ENCODE data around the gene MTA3.

Gene MTA3

DNA sequence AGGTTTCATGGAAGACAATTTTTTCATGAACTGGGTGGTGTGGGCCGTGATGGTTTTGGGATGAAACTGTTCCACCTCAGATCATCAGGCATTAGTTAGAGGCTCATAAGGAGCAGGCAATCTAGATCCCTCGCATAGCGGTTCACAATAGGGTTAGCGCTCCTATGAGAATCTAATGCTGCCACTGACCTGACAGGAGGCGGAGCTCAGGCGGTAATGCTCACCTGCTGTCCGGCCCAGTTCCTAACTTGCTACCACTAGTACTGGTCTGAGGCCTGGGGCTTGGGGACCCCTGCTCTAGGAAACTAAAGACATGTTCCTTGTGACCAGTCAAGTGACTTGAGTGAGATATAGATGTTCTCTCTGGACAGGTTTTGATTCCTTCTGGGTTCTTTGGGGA is 146.3 kb downstream of the MTA3 start:
- in situ Hi-C loops (cut with MboI; ENCODE audit: low sequenced_read_pairs, unreplicated experiment): no loop called here
- DNase-seq (ENCODE audit: low spot score): no peak
- TF ChIP-seq, protein P1, sequence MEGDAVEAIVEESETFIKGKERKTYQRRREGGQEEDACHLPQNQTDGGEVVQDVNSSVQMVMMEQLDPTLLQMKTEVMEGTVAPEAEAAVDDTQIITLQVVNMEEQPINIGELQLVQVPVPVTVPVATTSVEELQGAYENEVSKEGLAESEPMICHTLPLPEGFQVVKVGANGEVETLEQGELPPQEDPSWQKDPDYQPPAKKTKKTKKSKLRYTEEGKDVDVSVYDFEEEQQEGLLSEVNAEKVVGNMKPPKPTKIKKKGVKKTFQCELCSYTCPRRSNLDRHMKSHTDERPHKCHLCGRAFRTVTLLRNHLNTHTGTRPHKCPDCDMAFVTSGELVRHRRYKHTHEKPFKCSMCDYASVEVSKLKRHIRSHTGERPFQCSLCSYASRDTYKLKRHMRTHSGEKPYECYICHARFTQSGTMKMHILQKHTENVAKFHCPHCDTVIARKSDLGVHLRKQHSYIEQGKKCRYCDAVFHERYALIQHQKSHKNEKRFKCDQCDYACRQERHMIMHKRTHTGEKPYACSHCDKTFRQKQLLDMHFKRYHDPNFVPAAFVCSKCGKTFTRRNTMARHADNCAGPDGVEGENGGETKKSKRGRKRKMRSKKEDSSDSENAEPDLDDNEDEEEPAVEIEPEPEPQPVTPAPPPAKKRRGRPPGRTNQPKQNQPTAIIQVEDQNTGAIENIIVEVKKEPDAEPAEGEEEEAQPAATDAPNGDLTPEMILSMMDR (IDR thresholded peaks at IDR 0.05; ENCODE audit: borderline replicate concordance, control extremely low read depth, extremely low read depth, insufficient read depth, missing control alignments): no peak

DNA sequence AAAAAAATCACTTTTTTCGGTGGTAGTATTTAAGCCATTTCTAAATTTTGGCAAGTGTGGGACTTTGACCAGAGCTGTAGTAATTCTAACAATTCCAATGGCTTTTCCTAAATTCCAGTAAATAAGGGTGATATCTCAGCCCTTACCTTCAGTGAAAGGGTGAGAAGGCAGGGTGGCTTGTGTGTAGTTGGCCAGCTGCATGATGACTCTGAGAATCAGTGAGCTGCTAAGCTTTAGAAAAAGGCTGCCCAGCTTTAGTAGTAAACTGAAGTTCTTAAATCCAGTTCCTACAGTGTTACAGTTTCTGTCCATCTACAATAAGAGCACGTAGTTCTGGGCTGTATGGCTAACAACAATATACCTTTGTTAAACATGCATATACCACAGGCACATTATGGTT is 153.5 kb downstream of the MTA3 start:
- in situ Hi-C loops (cut with MboI; ENCODE audit: low sequenced_read_pairs, unreplicated experiment): no loop called here
- no peak for DNase-seq (ENCODE audit: low spot score)
- TF ChIP-seq, protein P1 (IDR thresholded peaks at IDR 0.05; ENCODE audit: borderline replicate concordance, control extremely low read depth, extremely low read depth, insufficient read depth, missing control alignments): no peak

DNA sequence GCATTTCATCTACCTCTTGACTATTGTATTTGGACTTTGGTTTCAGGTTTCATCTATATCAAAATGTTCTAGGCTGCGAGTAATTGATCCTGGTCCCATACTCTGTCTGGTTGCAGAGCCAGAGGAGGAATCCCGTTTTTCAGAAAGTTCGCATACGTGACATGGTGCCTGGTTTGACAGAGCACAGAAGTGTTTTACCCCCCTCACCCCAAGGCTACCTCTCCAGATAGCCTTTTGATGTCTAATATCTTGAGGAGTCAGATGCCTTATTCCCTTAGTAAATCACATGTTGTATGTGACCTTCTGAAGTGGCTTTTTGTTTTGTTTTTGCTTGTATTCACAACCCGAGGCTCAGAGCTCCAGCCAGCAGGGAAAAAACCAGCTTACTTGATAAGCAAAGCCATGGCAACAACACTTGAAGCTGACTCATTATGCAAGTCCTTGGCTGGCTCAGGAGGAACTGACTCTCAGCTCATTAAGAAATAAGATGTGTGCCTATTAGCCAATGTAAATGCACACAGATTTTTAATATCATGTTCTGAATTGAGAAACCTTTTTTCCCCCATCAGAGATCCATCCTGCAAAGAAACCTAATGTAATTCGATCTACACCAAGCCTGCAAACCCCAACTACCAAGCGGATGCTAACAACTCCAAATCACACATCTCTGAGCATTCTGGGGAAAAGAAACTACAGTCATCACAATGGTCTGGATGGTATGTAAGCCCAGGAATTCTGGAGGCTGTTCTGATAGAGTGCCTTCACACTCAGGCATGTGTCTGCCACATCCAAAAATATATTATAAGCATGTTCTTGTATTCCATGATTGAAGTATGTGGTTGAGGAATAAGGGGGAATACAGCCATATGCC is 154.1 kb downstream of the MTA3 start:
- DNase-seq (ENCODE audit: low spot score): peak; percentile 66
- in situ Hi-C loops (cut with MboI; ENCODE audit: low sequenced_read_pairs, unreplicated experiment): no loop called here
- TF ChIP-seq, protein P1 (IDR thresholded peaks at IDR 0.05; ENCODE audit: borderline replicate concordance, control extremely low read depth, extremely low read depth, insufficient read depth, missing control alignments): no peak

DNA sequence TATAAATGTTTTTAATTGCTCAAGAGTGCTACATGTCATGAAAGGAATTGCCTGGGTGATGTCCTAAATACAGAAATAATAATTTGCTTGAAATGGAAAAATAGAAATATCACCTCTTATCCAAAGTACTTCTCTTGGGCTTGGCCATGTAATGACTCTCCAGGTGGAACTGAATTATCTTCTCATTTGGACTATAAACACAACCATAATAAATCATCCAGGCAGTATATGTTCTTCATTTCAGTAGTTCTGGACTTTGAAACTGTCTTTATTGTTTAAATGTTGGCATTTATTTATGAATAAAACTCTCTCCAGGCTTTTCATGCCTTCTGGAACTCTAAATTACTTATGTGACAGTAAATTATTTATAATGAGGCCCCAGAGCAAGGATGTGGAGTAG is 155.0 kb downstream of the MTA3 start:
- no peak for DNase-seq (ENCODE audit: low spot score)
- TF ChIP-seq, protein P1 (IDR thresholded peaks at IDR 0.05; ENCODE audit: borderline replicate concordance, control extremely low read depth, extremely low read depth, insufficient read depth, missing control alignments): no peak
- in situ Hi-C loops (cut with MboI; ENCODE audit: low sequenced_read_pairs, unreplicated experiment): no loop called here

DNA sequence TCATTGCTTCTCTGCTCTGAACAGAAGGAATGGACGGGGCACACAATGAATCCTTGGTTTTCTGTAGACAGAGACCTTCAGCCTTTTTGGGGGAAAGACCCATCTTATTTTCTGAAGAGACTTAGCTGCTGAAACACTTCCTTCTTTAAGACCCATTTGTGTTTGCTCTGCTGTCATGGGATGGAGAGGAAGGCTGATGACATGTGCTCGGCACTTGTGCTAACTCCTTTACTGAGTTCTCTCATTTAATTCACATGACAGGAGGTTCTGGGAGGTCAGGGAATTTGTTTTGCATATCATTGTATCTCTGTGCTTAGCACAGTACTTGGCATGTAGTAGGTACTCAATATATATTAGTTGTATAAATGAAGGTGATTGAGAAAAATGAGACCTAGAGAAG is 156.5 kb downstream of the MTA3 start:
- TF ChIP-seq, protein P1 (IDR thresholded peaks at IDR 0.05; ENCODE audit: borderline replicate concordance, control extremely low read depth, extremely low read depth, insufficient read depth, missing control alignments): no peak
- in situ Hi-C loops (cut with MboI; ENCODE audit: low sequenced_read_pairs, unreplicated experiment): no loop called here
- no peak for DNase-seq (ENCODE audit: low spot score)

DNA sequence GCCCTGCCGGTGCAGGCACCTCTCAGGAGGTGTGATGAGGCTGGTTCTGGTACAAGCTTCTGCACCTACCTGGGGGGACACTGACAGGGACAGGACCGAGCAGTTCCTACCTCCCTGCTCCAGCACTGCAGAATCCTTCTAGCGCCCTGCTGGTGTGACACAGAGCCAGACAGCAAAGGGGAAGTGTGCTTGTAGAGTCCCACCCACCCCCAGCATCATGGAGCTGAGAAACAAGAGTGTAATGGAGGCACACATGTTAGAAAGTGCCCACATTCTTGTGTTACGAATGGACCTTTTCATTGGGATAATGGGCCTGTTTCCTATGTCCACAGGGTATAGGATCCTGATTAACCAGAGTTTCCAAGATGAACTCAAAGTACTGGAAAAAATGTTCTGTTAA is 157.2 kb downstream of the MTA3 start:
- no peak for DNase-seq (ENCODE audit: low spot score)
- in situ Hi-C loops (cut with MboI; ENCODE audit: low sequenced_read_pairs, unreplicated experiment): no loop called here
- TF ChIP-seq, protein P1 (IDR thresholded peaks at IDR 0.05; ENCODE audit: borderline replicate concordance, control extremely low read depth, extremely low read depth, insufficient read depth, missing control alignments): no peak

All from GM13976 (cell line).